ENCODE results near the gene GATA3. TPM values are rescaled to one million over a fixed set of nuclear protein-coding genes. Genes with fewer than 3 reads are reported as not detected.

The GATA3 gene
- total RNA-seq, 1 donor from 2014 or later = 79.5 TPM

DNA sequence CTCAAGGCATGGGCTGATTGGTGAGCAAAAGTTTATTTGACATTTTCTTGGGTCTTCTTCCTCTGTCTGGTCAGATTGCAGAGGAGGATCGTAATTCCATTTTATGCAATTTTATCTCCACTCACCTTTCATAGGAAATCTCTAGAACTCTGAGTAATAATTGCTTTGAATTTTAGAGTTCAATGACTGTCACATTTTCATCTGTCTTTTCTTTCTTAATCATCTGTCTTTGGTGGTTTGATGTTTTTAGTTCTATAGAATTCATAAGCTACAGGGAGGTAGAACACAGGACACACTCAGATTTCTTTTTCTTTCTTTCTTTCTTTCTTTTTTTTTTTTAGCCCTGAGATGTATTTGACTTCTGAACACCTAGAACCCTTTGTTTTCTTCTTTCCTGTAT is 11.6 kb downstream of the GATA3 start:
- Mint-ChIP-seq H3K27ac (peak overlapping the region; percentile 88), H3K4me3 (peak overlapping the region; percentile 77), H3K4me1 (ENCODE audit: low read depth) (peaks cover 92% of the 10 kb centered on the region), H3K27me3 (ENCODE audit: insufficient read depth) (peaks cover 2% of the 10 kb centered on the region), H3K36me3 (ENCODE audit: low read depth) (peaks cover 78% of the 10 kb centered on the region), H3K9me3 (no peaks in the 10 kb centered on the region)
- intact Hi-C loops (cut with micrococcal nuclease) = loop anchor here (1.0 to 10.0 kb wide), 10 partner anchors 9 to 1141 kb away; no protein-coding TSS in a partner anchor
- DNase-seq (ENCODE audit: low spot score) = no peak

GRCh38 chr10:8066797-8067196 is 12.3 kb downstream of the GATA3 start:
- H3K36me3 Mint-ChIP-seq (ENCODE audit: low read depth) = peaks cover 81% of the 10 kb centered on the region
- H3K27me3 Mint-ChIP-seq (ENCODE audit: insufficient read depth) = peaks cover 2% of the 10 kb centered on the region
- peak overlapping the region; percentile 88 for H3K27ac Mint-ChIP-seq
- no peak for DNase-seq (ENCODE audit: low spot score)
- intact Hi-C loops (cut with micrococcal nuclease) = loop anchor here (1.0 to 10.0 kb wide), 10 partner anchors 9 to 1142 kb away; no protein-coding TSS in a partner anchor
- H3K4me3 Mint-ChIP-seq = peak overlapping the region; percentile 77
- H3K4me1 Mint-ChIP-seq (ENCODE audit: low read depth) = peaks cover 93% of the 10 kb centered on the region
- no peaks in the 10 kb centered on the region for H3K9me3 Mint-ChIP-seq

DNA sequence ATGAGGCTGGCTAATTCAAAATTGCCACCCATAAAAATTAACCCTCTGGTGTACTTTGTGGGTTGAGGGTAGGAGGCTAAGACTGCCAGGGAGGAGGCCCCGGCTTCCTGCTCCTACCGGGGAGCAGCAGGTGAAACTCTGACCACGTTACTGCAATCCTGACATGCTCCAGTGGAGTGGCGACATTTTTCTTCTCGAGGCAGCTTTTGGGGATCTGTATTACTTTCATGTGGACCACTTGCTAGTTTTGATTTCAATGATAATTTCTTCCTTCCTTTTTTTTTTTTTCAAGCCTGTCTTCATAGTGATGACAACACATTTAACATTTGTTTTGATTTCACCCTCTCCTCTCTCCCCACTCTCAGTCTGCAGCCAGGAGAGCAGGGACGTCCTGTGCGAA is 14.6 kb downstream of the GATA3 start:
- DNase-seq (ENCODE audit: low spot score) = no peak
- Mint-ChIP-seq H3K27me3 (ENCODE audit: insufficient read depth) (peaks cover 2% of the 10 kb centered on the region), H3K36me3 (ENCODE audit: low read depth) (peaks cover 83% of the 10 kb centered on the region), H3K4me3 (peak overlapping the region; percentile 30), H3K9me3 (no peaks in the 10 kb centered on the region), H3K4me1 (ENCODE audit: low read depth) (peaks cover 89% of the 10 kb centered on the region), H3K27ac (peak overlapping the region; percentile 61)
- intact Hi-C loops (cut with micrococcal nuclease) = loop anchor here (5.0 to 10.0 kb wide), 2 partner anchors 508 to 1144 kb away; no protein-coding TSS in a partner anchor

DNA sequence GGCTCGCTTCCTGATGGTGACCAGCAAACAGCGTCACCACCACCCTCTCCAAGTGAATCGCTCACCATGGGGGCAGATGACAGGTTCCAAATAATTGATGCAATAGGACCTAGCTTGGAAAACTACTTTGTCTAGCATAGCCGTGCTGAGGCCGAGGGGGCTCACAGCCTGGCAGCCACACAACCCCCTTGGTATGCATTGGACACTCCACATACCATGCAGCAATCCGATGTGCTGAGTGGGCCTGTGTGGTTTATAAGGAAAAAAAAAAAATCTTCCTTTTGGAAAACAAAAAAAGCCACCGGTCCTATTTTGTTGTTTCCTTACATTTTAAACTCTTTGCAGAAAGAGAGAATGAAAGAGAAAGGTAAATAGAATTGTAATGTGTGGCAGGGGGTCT is 15.1 kb downstream of the GATA3 start:
- Mint-ChIP-seq H3K27me3 (ENCODE audit: insufficient read depth) (peaks cover 2% of the 10 kb centered on the region), H3K9me3 (no peaks in the 10 kb centered on the region), H3K27ac (no peak overlapping the region), H3K36me3 (ENCODE audit: low read depth) (peaks cover 81% of the 10 kb centered on the region), H3K4me3 (no peak overlapping the region), H3K4me1 (ENCODE audit: low read depth) (peaks cover 89% of the 10 kb centered on the region)
- intact Hi-C loops (cut with micrococcal nuclease) = loop anchor here (2.0 to 10.0 kb wide), 3 partner anchors 13 to 1145 kb away; no protein-coding TSS in a partner anchor
- no peak for DNase-seq (ENCODE audit: low spot score)

GRCh38 chr10:8070440-8070839 is 16.0 kb downstream of the GATA3 start:
- DNase-seq (ENCODE audit: low spot score) = no peak
- Mint-ChIP-seq H3K27me3 (ENCODE audit: insufficient read depth) (peaks cover 2% of the 10 kb centered on the region), H3K9me3 (no peaks in the 10 kb centered on the region), H3K36me3 (ENCODE audit: low read depth) (peaks cover 81% of the 10 kb centered on the region), H3K27ac (peak overlapping the region; percentile 67), H3K4me3 (no peak overlapping the region), H3K4me1 (ENCODE audit: low read depth) (peaks cover 88% of the 10 kb centered on the region)
- intact Hi-C loops (cut with micrococcal nuclease) = loop anchor here (2.0 kb wide), 1 partner anchor 14 kb away; no protein-coding TSS in a partner anchor

DNA sequence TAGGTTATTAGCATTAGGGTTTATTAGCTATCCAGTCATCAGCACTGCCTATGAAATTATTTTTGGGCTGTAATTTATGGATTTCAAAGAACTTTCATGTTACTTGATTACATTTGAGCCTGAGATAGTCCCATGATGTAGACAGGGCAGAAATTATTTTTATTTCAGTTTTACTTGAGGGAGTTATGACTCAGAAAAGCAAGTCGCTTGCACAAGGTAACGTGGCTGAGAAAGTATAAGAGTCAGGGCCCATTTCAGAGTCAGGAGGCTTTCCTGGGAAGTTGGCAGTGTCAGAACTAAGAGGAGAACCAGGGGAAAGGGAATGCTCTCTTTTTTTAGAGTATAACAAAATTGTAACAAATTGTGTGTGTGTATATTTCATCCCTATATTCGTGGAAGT is 16.5 kb downstream of the GATA3 start:
- H3K36me3 Mint-ChIP-seq (ENCODE audit: low read depth) = peaks cover 80% of the 10 kb centered on the region
- H3K27ac Mint-ChIP-seq = peak overlapping the region; percentile 79
- H3K27me3 Mint-ChIP-seq (ENCODE audit: insufficient read depth) = no peaks in the 10 kb centered on the region
- peaks cover 87% of the 10 kb centered on the region for H3K4me1 Mint-ChIP-seq (ENCODE audit: low read depth)
- no peak for DNase-seq (ENCODE audit: low spot score)
- intact Hi-C loops (cut with micrococcal nuclease) = loop anchor here (2.0 kb wide), 1 partner anchor 14 kb away; no protein-coding TSS in a partner anchor
- H3K9me3 Mint-ChIP-seq = no peaks in the 10 kb centered on the region
- peak overlapping the region; percentile 61 for H3K4me3 Mint-ChIP-seq

GRCh38 chr10:8071666-8072065 is 17.2 kb downstream of the GATA3 start:
- DNase-seq (ENCODE audit: low spot score) = no peak
- Mint-ChIP-seq H3K36me3 (ENCODE audit: low read depth) (peaks cover 76% of the 10 kb centered on the region), H3K27me3 (ENCODE audit: insufficient read depth) (no peaks in the 10 kb centered on the region), H3K4me1 (ENCODE audit: low read depth) (peaks cover 81% of the 10 kb centered on the region), H3K4me3 (peak overlapping the region; percentile 20), H3K9me3 (no peaks in the 10 kb centered on the region), H3K27ac (no peak overlapping the region)
- intact Hi-C loops (cut with micrococcal nuclease) = loop anchor here (2.0 kb wide), 1 partner anchor 15 kb away; no protein-coding TSS in a partner anchor

GRCh38 chr10:8072211-8072610 is 17.7 kb downstream of the GATA3 start:
- no peak for DNase-seq (ENCODE audit: low spot score)
- Mint-ChIP-seq H3K9me3 (no peaks in the 10 kb centered on the region), H3K4me3 (no peak overlapping the region)

GRCh38 chr10:8073691-8074416 is 19.4 kb downstream of the GATA3 start:
- H3K27me3 Mint-ChIP-seq (ENCODE audit: insufficient read depth) = no peaks in the 10 kb centered on the region
- H3K4me1 Mint-ChIP-seq (ENCODE audit: low read depth) = peaks cover 62% of the 10 kb centered on the region
- peaks cover 70% of the 10 kb centered on the region for H3K36me3 Mint-ChIP-seq (ENCODE audit: low read depth)
- no peak overlapping the region for H3K4me3 Mint-ChIP-seq
- no peak for DNase-seq (ENCODE audit: low spot score)
- no peaks in the 10 kb centered on the region for H3K9me3 Mint-ChIP-seq
- intact Hi-C loops (cut with micrococcal nuclease) = no loop called here
- H3K27ac Mint-ChIP-seq = peak overlapping the region; percentile 46

More at GRCh38 chr10:8072211-8072610, 17.7 kb downstream of the GATA3 start:
- H3K4me1 Mint-ChIP-seq (ENCODE audit: low read depth) = peaks cover 75% of the 10 kb centered on the region
- H3K27ac Mint-ChIP-seq = no peak overlapping the region
- intact Hi-C loops (cut with micrococcal nuclease) = no loop called here
- H3K36me3 Mint-ChIP-seq (ENCODE audit: low read depth) = peaks cover 72% of the 10 kb centered on the region
- no peaks in the 10 kb centered on the region for H3K27me3 Mint-ChIP-seq (ENCODE audit: insufficient read depth)

DNA sequence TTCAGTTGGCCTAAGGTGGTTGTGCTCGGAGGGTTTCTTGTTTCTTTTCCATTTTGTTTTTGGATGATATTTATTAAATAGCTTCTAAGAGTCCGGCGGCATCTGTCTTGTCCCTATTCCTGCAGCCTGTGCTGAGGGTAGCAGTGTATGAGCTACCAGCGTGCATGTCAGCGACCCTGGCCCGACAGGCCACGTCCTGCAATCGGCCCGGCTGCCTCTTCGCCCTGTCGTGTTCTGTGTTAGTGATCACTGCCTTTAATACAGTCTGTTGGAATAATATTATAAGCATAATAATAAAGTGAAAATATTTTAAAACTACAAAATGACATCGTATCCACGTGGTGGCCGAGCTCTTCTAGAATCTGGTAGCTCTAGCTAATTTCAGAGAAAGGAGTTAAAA is 20.4 kb downstream of the GATA3 start:
- no peaks in the 10 kb centered on the region for H3K9me3 Mint-ChIP-seq
- H3K27ac Mint-ChIP-seq = no peak overlapping the region

GRCh38 chr10:8075282-8076260 is 21.1 kb downstream of the GATA3 start:
- no peaks in the 10 kb centered on the region for H3K27me3 Mint-ChIP-seq (ENCODE audit: insufficient read depth)
- intact Hi-C loops (cut with micrococcal nuclease) = no loop called here
- H3K27ac Mint-ChIP-seq = no peak overlapping the region
- H3K4me1 Mint-ChIP-seq (ENCODE audit: low read depth) = peaks cover 45% of the 10 kb centered on the region
- no peak overlapping the region for H3K4me3 Mint-ChIP-seq
- DNase-seq (ENCODE audit: low spot score) = no peak
- peaks cover 53% of the 10 kb centered on the region for H3K36me3 Mint-ChIP-seq (ENCODE audit: low read depth)
- no peaks in the 10 kb centered on the region for H3K9me3 Mint-ChIP-seq

More for the DNA sequence above, 20.4 kb downstream of the GATA3 start:
- Mint-ChIP-seq H3K4me3 (no peak overlapping the region), H3K36me3 (ENCODE audit: low read depth) (peaks cover 60% of the 10 kb centered on the region), H3K27me3 (ENCODE audit: insufficient read depth) (no peaks in the 10 kb centered on the region), H3K4me1 (ENCODE audit: low read depth) (peaks cover 52% of the 10 kb centered on the region)
- intact Hi-C loops (cut with micrococcal nuclease) = no loop called here
- DNase-seq (ENCODE audit: low spot score) = no peak

DNA sequence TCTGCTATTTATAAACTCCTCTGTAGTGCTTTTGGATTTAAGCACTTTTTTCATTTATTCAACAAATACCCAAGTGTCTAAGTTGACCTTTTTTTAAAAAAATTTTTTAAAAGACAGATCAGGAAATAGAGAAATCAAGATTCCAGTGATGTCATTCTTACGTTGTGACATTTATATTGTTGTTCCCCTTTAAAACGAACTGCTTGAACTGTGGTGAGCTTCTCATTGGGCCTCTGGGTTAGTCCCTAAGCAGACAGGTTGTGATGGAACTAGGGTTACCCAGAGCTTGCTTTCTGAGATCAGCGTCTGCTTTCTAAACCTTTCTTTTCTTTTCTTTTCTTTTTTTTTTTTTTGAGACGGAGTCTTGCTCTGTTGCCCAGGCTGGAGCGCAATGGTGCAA is 22.4 kb downstream of the GATA3 start:
- no peaks in the 10 kb centered on the region for H3K9me3 Mint-ChIP-seq
- peaks cover 48% of the 10 kb centered on the region for H3K36me3 Mint-ChIP-seq (ENCODE audit: low read depth)
- H3K27ac Mint-ChIP-seq = no peak overlapping the region
- no peaks in the 10 kb centered on the region for H3K27me3 Mint-ChIP-seq (ENCODE audit: insufficient read depth)
- intact Hi-C loops (cut with micrococcal nuclease) = no loop called here
- DNase-seq (ENCODE audit: low spot score) = no peak
- peaks cover 31% of the 10 kb centered on the region for H3K4me1 Mint-ChIP-seq (ENCODE audit: low read depth)
- no peak overlapping the region for H3K4me3 Mint-ChIP-seq
